ENCODE measurements around the gene SAAL1. TPM values are rescaled to one million over a fixed set of nuclear protein-coding genes. Genes with fewer than 3 reads are reported as not detected.

Gene SAAL1
- polyA plus RNA-seq, 1 donor from 2014 or later = 66.2 TPM

- TF ChIP-seq CTCF (IDR thresholded peaks at IDR 0.05; ENCODE audit: poor library complexity, severe bottlenecking) (no peak), MXI1 (conservative IDR thresholded peaks at IDR 0.05; ENCODE audit: poor library complexity, severe bottlenecking) (no peak), POLR2AphosphoS5 (IDR thresholded peaks at IDR 0.05) (no peak), TAF1 (IDR thresholded peaks at IDR 0.05; ENCODE audit: low read depth) (no peak), EZH2 (IDR thresholded peaks at IDR 0.05; ENCODE audit: borderline replicate concordance, insufficient read depth, low read length, poor library complexity, severe bottlenecking) (no peak), RAD21 (conservative IDR thresholded peaks at IDR 0.05) (no peak), EP300 (conservative IDR thresholded peaks at IDR 0.05; ENCODE audit: poor library complexity, severe bottlenecking) (no peak)
- Histone ChIP-seq H3K9me3 (ENCODE audit: low read length) (no peaks in the 10 kb centered on the region), H3F3A (ENCODE audit: insufficient read depth, low read length, poor library complexity, severe bottlenecking) (no peaks in the 10 kb centered on the region), H4K20me1 (ENCODE audit: insufficient read depth) (no peaks in the 10 kb centered on the region), H3K4me3 (ENCODE audit: low read length) (no peak overlapping the region), H3K36me3 (ENCODE audit: insufficient read depth, low read length) (no peaks in the 10 kb centered on the region), H3K27ac (ENCODE audit: low read length) (no peak overlapping the region), H3K9ac (ENCODE audit: low read length) (no peak overlapping the region), H3K9me2 (ENCODE audit: insufficient read depth, low read length) (no peaks in the 10 kb centered on the region), H3K4me2 (ENCODE audit: low read length) (no peak overlapping the region), H3K27me3 (ENCODE audit: insufficient read depth, low read depth, low read length) (no peaks in the 10 kb centered on the region), H2AFZ (ENCODE audit: low read depth, low read length) (no peak overlapping the region), H3K79me2 (replicated peaks; ENCODE audit: insufficient read depth, low read length) (no peaks in the 10 kb centered on the region)
Measured at GRCh38 chr11:18081551-18081950, 24.3 kb downstream of the SAAL1 start.

DNA sequence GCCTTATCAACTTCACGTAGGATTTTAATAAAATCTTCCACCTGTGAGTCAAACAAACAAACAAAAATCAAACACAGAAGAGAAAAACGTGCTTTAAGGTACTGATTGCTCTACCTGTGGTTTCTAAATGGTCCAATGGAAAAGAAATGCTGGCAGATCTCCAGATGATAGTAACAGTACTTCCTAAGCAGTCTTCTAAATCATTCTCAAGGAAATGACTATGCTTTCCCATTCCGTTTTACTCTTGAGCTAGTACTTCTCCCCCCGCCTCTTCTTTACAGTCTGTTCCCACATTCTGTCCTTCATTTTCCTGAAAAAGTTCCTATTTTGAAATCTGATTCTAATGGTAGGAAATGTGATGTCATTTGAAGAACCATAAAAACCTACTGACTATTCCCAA lies 25.4 kb downstream of the SAAL1 start:
- TF ChIP-seq CTCF (IDR thresholded peaks at IDR 0.05; ENCODE audit: poor library complexity, severe bottlenecking) (no peak), MXI1 (conservative IDR thresholded peaks at IDR 0.05; ENCODE audit: poor library complexity, severe bottlenecking) (no peak), POLR2AphosphoS5 (IDR thresholded peaks at IDR 0.05) (no peak), RAD21 (conservative IDR thresholded peaks at IDR 0.05) (no peak), SMC3 (conservative IDR thresholded peaks at IDR 0.05; ENCODE audit: poor library complexity) (no peak), TAF1 (IDR thresholded peaks at IDR 0.05; ENCODE audit: low read depth) (no peak), EZH2 (IDR thresholded peaks at IDR 0.05; ENCODE audit: borderline replicate concordance, insufficient read depth, low read length, poor library complexity, severe bottlenecking) (no peak), EP300 (conservative IDR thresholded peaks at IDR 0.05; ENCODE audit: poor library complexity, severe bottlenecking) (no peak)
- TF ChIP-seq, protein P1, sequence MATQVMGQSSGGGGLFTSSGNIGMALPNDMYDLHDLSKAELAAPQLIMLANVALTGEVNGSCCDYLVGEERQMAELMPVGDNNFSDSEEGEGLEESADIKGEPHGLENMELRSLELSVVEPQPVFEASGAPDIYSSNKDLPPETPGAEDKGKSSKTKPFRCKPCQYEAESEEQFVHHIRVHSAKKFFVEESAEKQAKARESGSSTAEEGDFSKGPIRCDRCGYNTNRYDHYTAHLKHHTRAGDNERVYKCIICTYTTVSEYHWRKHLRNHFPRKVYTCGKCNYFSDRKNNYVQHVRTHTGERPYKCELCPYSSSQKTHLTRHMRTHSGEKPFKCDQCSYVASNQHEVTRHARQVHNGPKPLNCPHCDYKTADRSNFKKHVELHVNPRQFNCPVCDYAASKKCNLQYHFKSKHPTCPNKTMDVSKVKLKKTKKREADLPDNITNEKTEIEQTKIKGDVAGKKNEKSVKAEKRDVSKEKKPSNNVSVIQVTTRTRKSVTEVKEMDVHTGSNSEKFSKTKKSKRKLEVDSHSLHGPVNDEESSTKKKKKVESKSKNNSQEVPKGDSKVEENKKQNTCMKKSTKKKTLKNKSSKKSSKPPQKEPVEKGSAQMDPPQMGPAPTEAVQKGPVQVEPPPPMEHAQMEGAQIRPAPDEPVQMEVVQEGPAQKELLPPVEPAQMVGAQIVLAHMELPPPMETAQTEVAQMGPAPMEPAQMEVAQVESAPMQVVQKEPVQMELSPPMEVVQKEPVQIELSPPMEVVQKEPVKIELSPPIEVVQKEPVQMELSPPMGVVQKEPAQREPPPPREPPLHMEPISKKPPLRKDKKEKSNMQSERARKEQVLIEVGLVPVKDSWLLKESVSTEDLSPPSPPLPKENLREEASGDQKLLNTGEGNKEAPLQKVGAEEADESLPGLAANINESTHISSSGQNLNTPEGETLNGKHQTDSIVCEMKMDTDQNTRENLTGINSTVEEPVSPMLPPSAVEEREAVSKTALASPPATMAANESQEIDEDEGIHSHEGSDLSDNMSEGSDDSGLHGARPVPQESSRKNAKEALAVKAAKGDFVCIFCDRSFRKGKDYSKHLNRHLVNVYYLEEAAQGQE (IDR thresholded peaks at IDR 0.05; ENCODE audit: borderline replicate concordance) = no peak

More for the DNA sequence above, 25.4 kb downstream of the SAAL1 start:
- no peak overlapping the region for H3K4me3 ChIP-seq (ENCODE audit: low read length)
- no peak overlapping the region for H2AFZ ChIP-seq (ENCODE audit: low read depth, low read length)
- H3K4me2 ChIP-seq (ENCODE audit: low read length) = no peak overlapping the region
- H3K9me3 ChIP-seq (ENCODE audit: low read length) = no peaks in the 10 kb centered on the region
- H3K9ac ChIP-seq (ENCODE audit: low read length) = no peak overlapping the region
- H4K20me1 ChIP-seq (ENCODE audit: insufficient read depth) = no peaks in the 10 kb centered on the region
- H3K27ac ChIP-seq (ENCODE audit: low read length) = no peak overlapping the region
- H3K79me2 ChIP-seq (replicated peaks; ENCODE audit: insufficient read depth, low read length) = no peaks in the 10 kb centered on the region
- no peaks in the 10 kb centered on the region for H3K9me2 ChIP-seq (ENCODE audit: insufficient read depth, low read length)
- no peaks in the 10 kb centered on the region for H3K36me3 ChIP-seq (ENCODE audit: insufficient read depth, low read length)
- no peaks in the 10 kb centered on the region for H3K27me3 ChIP-seq (ENCODE audit: insufficient read depth, low read depth, low read length)
- no peaks in the 10 kb centered on the region for H3F3A ChIP-seq (ENCODE audit: insufficient read depth, low read length, poor library complexity, severe bottlenecking)
